ENCODE results near the gene SEZ6L. TPM values are rescaled to one million over a fixed set of nuclear protein-coding genes. Genes with fewer than 3 reads are reported as not detected.

The SEZ6L gene
- total RNA-seq, 1 donor from 2014 or later = 1.2 TPM

DNA sequence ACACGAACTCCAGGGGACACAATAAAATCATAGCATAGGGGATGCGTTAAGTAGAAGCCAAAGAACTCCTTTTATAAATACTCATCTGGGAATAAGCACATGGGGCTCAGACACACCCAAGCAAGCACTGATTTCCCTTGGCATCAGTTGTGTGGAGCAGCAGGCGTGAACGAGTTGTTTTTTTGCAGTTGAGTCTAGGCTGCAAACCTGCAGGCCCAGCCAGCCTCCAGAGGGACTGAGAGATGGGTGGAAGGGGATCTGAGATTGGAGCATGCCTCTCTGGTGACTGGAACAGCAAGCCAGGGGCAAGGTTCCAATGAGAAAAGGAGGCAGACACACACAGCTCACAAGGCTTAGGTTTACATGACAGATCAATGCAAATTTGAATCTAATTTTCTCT, 27.4 kb upstream of the SEZ6L start:
- H3K4me1 Mint-ChIP-seq (ENCODE audit: unreplicated experiment) = no peaks in the 10 kb centered on the region
- H3K27me3 Mint-ChIP-seq (ENCODE audit: unreplicated experiment) = no peaks in the 10 kb centered on the region
- H3K27ac Mint-ChIP-seq (ENCODE audit: unreplicated experiment) = no peak overlapping the region
- H3K4me3 Mint-ChIP-seq (ENCODE audit: unreplicated experiment) = no peak overlapping the region
- no peaks in the 10 kb centered on the region for H3K36me3 Mint-ChIP-seq (ENCODE audit: low read depth, unreplicated experiment)
- no peak for DNase-seq (ENCODE audit: low spot score)
- TF ChIP-seq, protein P1, sequence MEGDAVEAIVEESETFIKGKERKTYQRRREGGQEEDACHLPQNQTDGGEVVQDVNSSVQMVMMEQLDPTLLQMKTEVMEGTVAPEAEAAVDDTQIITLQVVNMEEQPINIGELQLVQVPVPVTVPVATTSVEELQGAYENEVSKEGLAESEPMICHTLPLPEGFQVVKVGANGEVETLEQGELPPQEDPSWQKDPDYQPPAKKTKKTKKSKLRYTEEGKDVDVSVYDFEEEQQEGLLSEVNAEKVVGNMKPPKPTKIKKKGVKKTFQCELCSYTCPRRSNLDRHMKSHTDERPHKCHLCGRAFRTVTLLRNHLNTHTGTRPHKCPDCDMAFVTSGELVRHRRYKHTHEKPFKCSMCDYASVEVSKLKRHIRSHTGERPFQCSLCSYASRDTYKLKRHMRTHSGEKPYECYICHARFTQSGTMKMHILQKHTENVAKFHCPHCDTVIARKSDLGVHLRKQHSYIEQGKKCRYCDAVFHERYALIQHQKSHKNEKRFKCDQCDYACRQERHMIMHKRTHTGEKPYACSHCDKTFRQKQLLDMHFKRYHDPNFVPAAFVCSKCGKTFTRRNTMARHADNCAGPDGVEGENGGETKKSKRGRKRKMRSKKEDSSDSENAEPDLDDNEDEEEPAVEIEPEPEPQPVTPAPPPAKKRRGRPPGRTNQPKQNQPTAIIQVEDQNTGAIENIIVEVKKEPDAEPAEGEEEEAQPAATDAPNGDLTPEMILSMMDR (IDR thresholded peaks at IDR 0.05; ENCODE audit: unreplicated experiment) = no peak
- no peaks in the 10 kb centered on the region for H3K9me3 Mint-ChIP-seq (ENCODE audit: unreplicated experiment)

DNA sequence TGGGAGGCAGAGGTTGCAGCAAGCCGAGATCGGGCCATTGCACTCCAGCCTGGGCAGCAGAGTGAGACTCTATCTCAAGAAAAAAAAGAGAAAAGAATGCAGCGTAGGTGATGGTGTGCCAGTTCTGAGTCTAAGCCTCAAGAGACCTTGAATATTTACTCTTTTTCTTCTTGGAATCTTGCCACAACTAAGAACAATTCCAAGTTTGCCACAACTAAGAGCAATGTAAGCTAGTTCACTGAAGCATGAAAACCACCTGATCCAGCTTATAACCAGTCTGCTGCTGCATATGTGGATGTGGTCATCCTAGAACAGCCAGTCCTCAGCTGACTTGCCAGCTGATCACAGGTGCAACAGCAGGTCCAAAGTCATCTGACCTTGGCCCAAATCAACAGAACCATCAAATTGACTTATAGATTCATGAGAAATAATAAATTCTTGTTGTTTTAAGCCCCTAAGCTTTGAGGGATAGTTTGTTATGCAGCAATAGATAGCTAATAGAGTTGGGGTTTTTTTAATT, 25.4 kb upstream of the SEZ6L start:
- no peak overlapping the region for H3K27ac Mint-ChIP-seq (ENCODE audit: unreplicated experiment)
- no peak for DNase-seq (ENCODE audit: low spot score)
- H3K36me3 Mint-ChIP-seq (ENCODE audit: low read depth, unreplicated experiment) = no peaks in the 10 kb centered on the region
- no peaks in the 10 kb centered on the region for H3K27me3 Mint-ChIP-seq (ENCODE audit: unreplicated experiment)
- TF ChIP-seq, protein P1 (IDR thresholded peaks at IDR 0.05; ENCODE audit: unreplicated experiment) = no peak
- no peaks in the 10 kb centered on the region for H3K4me1 Mint-ChIP-seq (ENCODE audit: unreplicated experiment)
- no peaks in the 10 kb centered on the region for H3K9me3 Mint-ChIP-seq (ENCODE audit: unreplicated experiment)
- no peak overlapping the region for H3K4me3 Mint-ChIP-seq (ENCODE audit: unreplicated experiment)

DNA sequence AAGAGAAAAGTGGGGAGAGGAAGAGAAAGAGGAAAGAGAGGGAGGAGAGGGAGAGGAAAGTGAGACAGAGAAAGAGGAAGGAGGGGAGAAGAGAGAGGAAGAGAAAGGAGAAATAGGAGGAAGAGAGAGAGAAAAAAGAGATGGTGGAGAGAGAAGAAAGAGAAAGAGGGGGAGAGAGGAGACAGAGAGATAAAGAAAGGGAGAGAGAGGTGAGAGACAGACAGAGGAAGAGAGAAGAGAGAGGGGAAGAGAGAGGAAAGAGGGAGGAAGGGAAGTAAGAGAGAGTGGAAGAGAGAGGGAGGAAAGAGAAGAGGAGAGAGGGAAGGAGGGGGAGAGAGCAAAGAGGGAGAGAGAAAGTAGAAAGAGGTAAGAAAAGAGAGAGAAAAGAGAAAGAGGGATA, 9.4 kb upstream of the SEZ6L start:
- H3K4me1 Mint-ChIP-seq (ENCODE audit: unreplicated experiment) = no peaks in the 10 kb centered on the region
- no peak for DNase-seq (ENCODE audit: low spot score)
- peaks cover 1% of the 10 kb centered on the region for H3K27me3 Mint-ChIP-seq (ENCODE audit: unreplicated experiment)
- H3K4me3 Mint-ChIP-seq (ENCODE audit: unreplicated experiment) = no peak overlapping the region
- H3K36me3 Mint-ChIP-seq (ENCODE audit: low read depth, unreplicated experiment) = no peaks in the 10 kb centered on the region
- H3K9me3 Mint-ChIP-seq (ENCODE audit: unreplicated experiment) = no peaks in the 10 kb centered on the region
- no peak overlapping the region for H3K27ac Mint-ChIP-seq (ENCODE audit: unreplicated experiment)
- TF ChIP-seq, protein P1 (IDR thresholded peaks at IDR 0.05; ENCODE audit: unreplicated experiment) = no peak

DNA sequence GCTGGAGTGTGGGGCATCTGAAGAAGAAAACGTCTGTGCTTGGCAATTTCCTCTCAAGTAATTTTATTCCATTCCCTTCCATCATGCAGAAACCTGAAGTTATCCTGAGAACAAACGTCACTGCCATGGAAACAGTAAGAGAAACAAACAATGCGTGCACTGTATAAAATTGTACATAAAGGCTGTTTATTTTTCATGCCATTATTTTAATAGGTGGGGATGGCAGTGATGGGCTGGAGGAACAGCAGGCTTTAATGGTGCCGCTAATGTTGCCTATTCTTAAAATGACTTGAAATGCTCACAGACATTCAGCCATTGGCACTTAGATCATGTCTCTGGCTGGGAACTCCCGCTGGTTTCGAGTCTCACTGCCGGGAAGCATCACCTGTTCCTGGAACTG, 7.5 kb upstream of the SEZ6L start:
- DNase-seq (ENCODE audit: low spot score) = no peak
- Mint-ChIP-seq H3K4me3 (ENCODE audit: unreplicated experiment) (no peak overlapping the region), H3K27me3 (ENCODE audit: unreplicated experiment) (peaks cover 1% of the 10 kb centered on the region), H3K36me3 (ENCODE audit: low read depth, unreplicated experiment) (no peaks in the 10 kb centered on the region), H3K9me3 (ENCODE audit: unreplicated experiment) (no peaks in the 10 kb centered on the region), H3K4me1 (ENCODE audit: unreplicated experiment) (no peaks in the 10 kb centered on the region), H3K27ac (ENCODE audit: unreplicated experiment) (no peak overlapping the region)
- TF ChIP-seq, protein P1 (IDR thresholded peaks at IDR 0.05; ENCODE audit: unreplicated experiment) = no peak

DNA sequence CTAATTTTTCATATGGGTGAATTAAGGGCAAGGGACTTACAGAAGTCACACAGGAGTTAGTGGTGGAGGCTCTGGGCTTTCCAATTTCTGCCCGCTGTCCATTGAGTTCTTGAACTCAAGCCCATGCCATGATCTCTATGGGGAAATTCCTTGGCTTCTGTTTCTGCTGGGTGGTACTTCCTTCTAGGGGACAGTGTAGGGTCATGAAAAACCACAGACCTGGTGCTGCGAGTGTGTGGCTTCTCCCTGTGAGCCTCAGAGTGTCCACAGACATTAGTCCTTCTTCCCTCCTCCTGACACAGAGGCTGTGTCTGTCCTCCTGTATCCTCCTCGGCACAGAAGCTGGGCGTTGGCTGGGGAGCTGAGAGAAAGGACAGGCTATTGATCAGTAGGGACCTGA, 6.3 kb upstream of the SEZ6L start:
- TF ChIP-seq, protein P1 (IDR thresholded peaks at IDR 0.05; ENCODE audit: unreplicated experiment) = no peak
- H3K9me3 Mint-ChIP-seq (ENCODE audit: unreplicated experiment) = no peaks in the 10 kb centered on the region
- peaks cover 1% of the 10 kb centered on the region for H3K27me3 Mint-ChIP-seq (ENCODE audit: unreplicated experiment)
- H3K36me3 Mint-ChIP-seq (ENCODE audit: low read depth, unreplicated experiment) = no peaks in the 10 kb centered on the region
- no peak overlapping the region for H3K27ac Mint-ChIP-seq (ENCODE audit: unreplicated experiment)
- no peaks in the 10 kb centered on the region for H3K4me1 Mint-ChIP-seq (ENCODE audit: unreplicated experiment)
- DNase-seq (ENCODE audit: low spot score) = no peak
- no peak overlapping the region for H3K4me3 Mint-ChIP-seq (ENCODE audit: unreplicated experiment)
